SK-N-MC (cell line): ENCODE measurements around the gene LTV1.
A peak's percentile ranks its signal among the peaks of the same experiment; 100 is the strongest.
"Not testable (repeated sequence)": the region's sequence is repeated elsewhere in the genome, so short reads cannot be mapped to it uniquely, and the experiment has no call there.

Source experiments
- DNase-seq: peaks from one replicate; pipeline ENCODE4 v3.0.0-alpha.2; 2011; ENCODE audit warnings: low read depth, low spot score
- H3K27ac ChIP-seq: fragments of 200-600 bp; sonication (generic); 2 replicates; pipeline ENCODE4 v1.5.1; 2016; ENCODE audit warnings: mixed run types
- H3K36me3 ChIP-seq: fragments of 200-600 bp; sonication (generic); 2 replicates; pipeline ENCODE4 v1.6.1; 2017; ENCODE audit warnings: antibody characterized with exemption, low read length, mixed read lengths; ENCODE audit not compliant: insufficient read depth
- H3K4me3 ChIP-seq: fragments of 200-600 bp; sonication (generic); 2 replicates; pipeline ENCODE4 v1.5.1; 2016
- H3K9ac ChIP-seq: fragments of 200-600 bp; sonication (generic); 2 replicates; pipeline ENCODE4 v1.8.0; 2017; ENCODE audit warnings: mixed run types, mixed read lengths; ENCODE audit not compliant: insufficient read length
- H3K9me3 ChIP-seq: fragments of 200-600 bp; sonication (generic); 2 replicates; pipeline ENCODE4 v1.6.1; 2017; ENCODE audit warnings: low read depth, mild to moderate bottlenecking, antibody characterized with exemption, low read length, moderate library complexity, mixed read lengths
- EZH2 ChIP-seq: fragments of 200-600 bp; sonication (generic); IDR thresholded peaks from one replicate; pipeline ENCODE4 v1.6.1; 2017; ENCODE audit warnings: antibody characterized with exemption
- FOXP2 ChIP-seq: optimal IDR thresholded peaks from 2 replicates; pipeline ENCODE3; 2011; ENCODE audit warnings: mild to moderate bottlenecking, moderate library complexity; ENCODE audit not compliant: insufficient read depth; ENCODE audit errors: extremely low read length, control extremely low read depth
- POLR2AphosphoS5 ChIP-seq: IDR thresholded peaks from 2 replicates; pipeline ENCODE4 v1.6.1; 2012; ENCODE audit warnings: mild to moderate bottlenecking, low read depth, low read length, borderline replicate concordance

LTV1 gene, protein sequence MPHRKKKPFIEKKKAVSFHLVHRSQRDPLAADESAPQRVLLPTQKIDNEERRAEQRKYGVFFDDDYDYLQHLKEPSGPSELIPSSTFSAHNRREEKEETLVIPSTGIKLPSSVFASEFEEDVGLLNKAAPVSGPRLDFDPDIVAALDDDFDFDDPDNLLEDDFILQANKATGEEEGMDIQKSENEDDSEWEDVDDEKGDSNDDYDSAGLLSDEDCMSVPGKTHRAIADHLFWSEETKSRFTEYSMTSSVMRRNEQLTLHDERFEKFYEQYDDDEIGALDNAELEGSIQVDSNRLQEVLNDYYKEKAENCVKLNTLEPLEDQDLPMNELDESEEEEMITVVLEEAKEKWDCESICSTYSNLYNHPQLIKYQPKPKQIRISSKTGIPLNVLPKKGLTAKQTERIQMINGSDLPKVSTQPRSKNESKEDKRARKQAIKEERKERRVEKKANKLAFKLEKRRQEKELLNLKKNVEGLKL

DNA sequence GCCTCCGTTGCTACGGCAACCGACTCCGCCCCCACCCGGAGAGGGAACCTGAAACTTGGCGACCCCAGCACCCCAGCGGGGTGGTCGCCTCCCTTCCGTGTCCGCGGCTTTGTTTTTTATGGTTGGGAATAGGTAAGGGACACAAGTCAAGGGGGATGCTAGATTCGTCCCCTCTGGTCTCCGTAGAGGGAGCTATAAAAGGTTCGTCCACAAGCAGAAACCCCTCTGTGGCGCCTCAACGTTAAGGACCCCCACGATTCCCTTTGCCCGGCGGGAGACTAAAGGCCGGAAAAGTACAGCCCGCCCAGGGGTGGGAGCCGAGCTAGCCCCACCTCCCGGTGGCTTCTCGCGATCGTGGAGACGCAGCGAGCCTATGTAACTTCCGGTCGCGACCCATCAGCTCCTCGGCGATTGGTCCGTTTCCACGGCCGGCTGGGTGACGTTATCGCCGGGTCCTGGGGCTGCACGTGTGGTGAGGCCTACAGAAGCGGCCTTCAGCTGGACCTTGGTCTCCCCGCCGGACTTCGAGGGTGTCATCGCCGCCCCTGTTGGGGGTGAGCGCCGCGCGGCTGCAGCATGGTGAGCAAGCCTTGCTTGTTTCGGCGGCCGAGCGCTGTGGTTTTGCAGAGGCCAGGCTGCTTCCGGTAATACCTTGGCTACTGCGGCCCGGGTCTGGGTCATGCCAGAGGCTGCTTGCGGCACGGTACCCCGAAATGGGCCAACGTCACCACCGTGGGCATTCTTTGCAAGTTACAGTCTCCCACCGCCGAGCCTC is at the start of gene LTV1:
Gene LTV1, plus strand, starts transcription at position 437 of the 775 bp plus-strand sequence. Its CDS starts 140 bp downstream, at position 577.
- H3K4me3 ChIP-seq = peak within 1 kb of the TSS; percentile 89
- peaks cover 35% of the 10 kb centered on the region for H3K36me3 ChIP-seq
- H3K9me3 ChIP-seq = no peaks in the 10 kb centered on the region
- TF ChIP-seq FOXP2 (no peak), EZH2 (no peak), POLR2AphosphoS5 (peak; percentile 95)
- peak; percentile 61 for DNase-seq
- peak within 1 kb of the TSS; percentile 88 for H3K27ac ChIP-seq
- H3K9ac ChIP-seq = peak within 1 kb of the TSS; percentile 97

DNA sequence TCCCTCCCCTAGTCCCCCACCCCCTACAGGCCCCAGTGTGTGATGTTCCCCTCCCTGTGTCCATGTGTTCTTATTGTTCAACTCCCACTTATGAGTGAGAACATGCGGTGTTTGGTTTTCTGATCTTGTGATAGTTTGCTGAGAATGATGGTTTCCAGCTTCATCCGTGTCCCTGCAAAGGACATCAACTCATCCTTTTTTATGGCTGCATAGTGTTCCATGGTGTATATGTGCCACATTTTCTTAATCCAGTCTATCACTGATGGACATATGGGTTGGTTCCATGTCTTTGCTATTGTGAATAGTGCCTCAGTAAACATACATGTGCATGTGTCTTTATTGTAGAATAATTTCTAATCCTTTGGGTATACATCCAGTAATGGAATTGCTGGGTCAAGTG is 46.6 kb upstream of the LTV1 start:
- H3K9me3 ChIP-seq, H3K4me3 ChIP-seq, H3K9ac ChIP-seq, H3K27ac ChIP-seq, H3K36me3 ChIP-seq, DNase-seq: not testable (repeated sequence)

DNA sequence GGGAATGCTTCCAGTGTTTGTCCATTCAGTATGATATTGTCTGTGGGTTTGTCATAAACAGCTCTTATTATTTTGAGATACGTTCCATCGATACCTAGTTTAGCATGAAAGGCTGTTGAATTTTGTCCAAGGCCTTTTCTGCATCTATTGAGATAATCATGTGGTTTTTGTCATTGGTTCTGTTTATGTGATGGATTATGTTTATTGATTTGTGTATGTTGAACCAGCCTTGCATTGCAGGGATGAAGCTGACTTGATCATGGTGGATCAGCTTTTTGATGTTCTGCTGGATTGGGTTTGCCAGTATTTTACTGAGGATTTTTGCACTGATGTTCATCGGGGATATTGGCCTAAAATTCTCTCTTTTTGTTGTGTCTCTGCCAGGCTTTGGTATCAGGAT is 44.7 kb upstream of the LTV1 start:
- not testable (repeated sequence) for H3K27ac ChIP-seq, H3K36me3 ChIP-seq, DNase-seq, H3K4me3 ChIP-seq, H3K9me3 ChIP-seq, H3K9ac ChIP-seq

DNA sequence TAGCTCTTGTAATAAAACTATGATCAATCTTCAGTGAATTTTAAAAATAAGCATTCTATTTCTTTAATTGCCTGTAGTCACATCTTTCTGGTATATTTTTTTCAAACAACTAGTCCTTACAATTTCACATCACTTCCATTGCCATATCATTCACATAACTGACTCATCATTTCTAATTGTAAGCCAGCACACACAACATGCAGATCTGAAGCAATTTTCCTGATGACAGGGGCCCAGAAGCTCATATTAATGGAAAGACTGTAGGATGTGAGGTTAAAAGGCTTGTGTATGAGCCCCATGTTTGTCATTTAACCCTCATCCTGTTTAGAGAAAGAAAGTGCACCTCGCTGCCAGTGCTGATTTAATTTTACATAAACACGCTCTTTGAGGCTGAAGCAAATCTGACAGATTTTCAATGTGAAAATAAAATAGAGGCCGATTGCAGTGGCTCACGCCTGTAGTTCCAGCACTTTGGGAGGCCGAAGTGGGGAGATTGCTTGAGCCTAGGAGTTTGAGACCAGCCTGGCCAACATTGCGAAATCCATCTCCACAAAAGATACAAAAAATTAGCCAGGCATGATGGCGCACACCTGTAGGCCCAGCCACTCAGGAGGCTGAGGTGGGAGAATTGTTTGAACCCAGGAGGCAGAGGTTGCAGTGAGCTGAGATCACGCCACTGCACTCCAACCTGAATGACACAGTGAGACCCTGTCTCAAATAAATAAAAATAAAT is 40.1 kb upstream of the LTV1 start:
- no peak overlapping the region for H3K27ac ChIP-seq
- H3K36me3 ChIP-seq = no peaks in the 10 kb centered on the region
- DNase-seq = no peak
- H3K9ac ChIP-seq = no peak overlapping the region
- TF ChIP-seq POLR2AphosphoS5 = no peak
- no peak for TF ChIP-seq FOXP2
- no peak for TF ChIP-seq EZH2
- H3K9me3 ChIP-seq = no peaks in the 10 kb centered on the region
- no peak overlapping the region for H3K4me3 ChIP-seq

DNA sequence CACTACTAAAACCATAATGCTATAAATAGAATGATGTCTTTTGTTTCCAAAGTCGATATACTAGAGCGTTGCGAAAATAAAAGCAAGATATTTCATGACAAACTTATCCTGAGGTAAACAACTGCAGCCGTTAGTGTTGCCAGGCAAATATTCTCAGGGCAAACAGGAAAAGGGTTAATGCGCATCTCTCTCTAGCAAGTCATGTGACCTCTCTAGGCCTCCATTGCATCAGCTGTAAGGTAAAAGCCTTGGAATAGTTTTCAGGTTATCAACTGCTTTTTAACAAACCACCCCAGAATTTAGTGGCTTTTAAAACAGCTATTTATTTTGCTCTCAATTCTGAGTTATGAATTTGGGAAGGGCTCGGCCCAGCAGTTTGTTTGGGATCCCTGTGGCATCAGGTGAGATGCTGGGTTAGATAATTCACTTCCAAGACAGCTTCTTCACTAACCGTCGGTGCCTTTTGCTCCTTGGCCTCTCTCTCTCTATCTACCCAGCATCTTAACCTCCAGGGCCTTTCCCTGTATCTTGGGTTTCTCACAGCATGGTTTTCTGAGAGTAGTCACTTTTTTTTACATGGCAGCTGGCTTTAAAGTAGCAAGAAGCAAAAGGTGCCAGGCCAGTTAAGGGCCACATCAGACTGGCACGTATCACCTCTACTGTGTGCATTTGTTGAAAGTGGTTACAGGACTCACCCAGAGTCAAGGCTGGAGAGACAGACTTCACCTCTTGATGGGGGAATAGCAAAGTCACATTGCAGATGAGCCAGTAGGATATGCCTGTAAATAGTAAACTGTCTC is 39.2 kb upstream of the LTV1 start:
- Histone ChIP-seq H3K27ac (no peak overlapping the region), H3K4me3 (no peak overlapping the region), H3K36me3 (no peaks in the 10 kb centered on the region), H3K9ac (no peak overlapping the region), H3K9me3 (no peaks in the 10 kb centered on the region)
- DNase-seq = no peak
- TF ChIP-seq FOXP2 = no peak
- TF ChIP-seq POLR2AphosphoS5 = no peak
- no peak for TF ChIP-seq EZH2

DNA sequence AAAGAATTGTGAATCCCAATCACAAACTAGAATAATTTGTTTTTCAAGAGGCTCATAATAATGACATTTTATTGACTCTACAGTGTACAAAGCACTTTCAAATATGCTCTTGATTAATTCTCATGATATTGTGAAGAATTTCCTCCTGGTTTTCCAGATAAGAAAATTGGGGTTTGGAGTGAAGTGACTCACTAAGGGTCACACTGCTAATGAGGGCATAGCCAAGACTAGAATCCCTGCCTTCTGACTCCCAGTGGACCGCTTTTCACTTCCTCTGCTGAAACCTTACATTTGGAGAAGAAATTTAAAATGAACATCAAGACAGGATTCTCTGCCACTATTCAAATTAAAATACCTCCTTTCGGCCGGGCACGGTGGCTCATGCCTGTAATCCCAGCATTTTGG is 38.3 kb upstream of the LTV1 start:
- no peak overlapping the region for H3K27ac ChIP-seq
- DNase-seq = no peak
- TF ChIP-seq FOXP2 = no peak
- TF ChIP-seq EZH2 = no peak
- no peak for TF ChIP-seq POLR2AphosphoS5

DNA sequence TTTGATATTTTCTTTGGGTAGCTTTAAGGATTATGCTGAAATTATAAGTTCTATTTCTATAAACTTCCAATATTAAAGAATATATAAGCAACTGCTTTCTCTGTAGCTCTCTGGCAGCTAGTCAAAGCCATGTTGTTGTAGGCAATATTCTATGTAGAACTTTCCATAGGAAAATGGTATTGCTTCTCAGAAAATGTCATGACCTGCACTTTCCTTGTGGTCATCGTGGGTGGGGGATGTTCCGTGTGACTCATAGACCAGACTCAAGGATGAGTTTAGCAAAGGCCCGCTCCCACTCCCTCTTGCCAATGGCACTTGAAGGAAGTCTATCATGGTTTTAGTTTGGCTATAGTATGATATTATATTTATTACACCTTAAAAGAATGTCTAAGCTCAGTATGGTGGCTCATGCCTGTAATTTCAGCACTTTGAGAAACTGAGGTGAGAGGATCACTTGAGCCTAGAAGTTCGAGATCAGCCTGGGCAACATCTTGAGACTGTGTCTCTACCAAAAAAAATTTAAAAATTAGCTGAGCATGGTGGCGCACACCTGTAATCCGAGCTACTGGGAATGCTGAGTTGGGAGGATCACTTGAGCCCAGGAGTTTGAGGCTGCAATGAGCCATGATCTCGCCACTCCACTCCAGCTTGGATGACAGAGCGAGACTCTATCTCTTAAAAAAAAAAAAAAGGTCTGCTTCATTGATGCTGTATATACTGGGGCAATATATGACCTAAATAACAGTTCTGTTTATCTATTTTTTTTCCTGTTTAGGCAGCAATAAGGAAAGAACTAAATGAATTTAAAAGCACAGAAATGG is 36.6 kb upstream of the LTV1 start:
- Histone ChIP-seq H3K27ac (no peak overlapping the region), H3K36me3 (no peaks in the 10 kb centered on the region)
- DNase-seq = no peak

More for the DNA sequence above, 38.3 kb upstream of the LTV1 start:
- no peak overlapping the region for H3K9ac ChIP-seq
- no peaks in the 10 kb centered on the region for H3K9me3 ChIP-seq
- no peaks in the 10 kb centered on the region for H3K36me3 ChIP-seq
- H3K4me3 ChIP-seq = no peak overlapping the region

More for the DNA sequence above, 36.6 kb upstream of the LTV1 start:
- TF ChIP-seq POLR2AphosphoS5 (no peak), FOXP2 (no peak), EZH2 (no peak)
- Histone ChIP-seq H3K9ac (no peak overlapping the region), H3K9me3 (no peaks in the 10 kb centered on the region), H3K4me3 (no peak overlapping the region)
